ENCODE results near the gene SLC39A11. TPM values are rescaled to one million over a fixed set of nuclear protein-coding genes. Genes with fewer than 3 reads are reported as not detected.

The SLC39A11 gene
- total RNA-seq, 1 experiment from 2014 or later = 18.6 TPM

DNA sequence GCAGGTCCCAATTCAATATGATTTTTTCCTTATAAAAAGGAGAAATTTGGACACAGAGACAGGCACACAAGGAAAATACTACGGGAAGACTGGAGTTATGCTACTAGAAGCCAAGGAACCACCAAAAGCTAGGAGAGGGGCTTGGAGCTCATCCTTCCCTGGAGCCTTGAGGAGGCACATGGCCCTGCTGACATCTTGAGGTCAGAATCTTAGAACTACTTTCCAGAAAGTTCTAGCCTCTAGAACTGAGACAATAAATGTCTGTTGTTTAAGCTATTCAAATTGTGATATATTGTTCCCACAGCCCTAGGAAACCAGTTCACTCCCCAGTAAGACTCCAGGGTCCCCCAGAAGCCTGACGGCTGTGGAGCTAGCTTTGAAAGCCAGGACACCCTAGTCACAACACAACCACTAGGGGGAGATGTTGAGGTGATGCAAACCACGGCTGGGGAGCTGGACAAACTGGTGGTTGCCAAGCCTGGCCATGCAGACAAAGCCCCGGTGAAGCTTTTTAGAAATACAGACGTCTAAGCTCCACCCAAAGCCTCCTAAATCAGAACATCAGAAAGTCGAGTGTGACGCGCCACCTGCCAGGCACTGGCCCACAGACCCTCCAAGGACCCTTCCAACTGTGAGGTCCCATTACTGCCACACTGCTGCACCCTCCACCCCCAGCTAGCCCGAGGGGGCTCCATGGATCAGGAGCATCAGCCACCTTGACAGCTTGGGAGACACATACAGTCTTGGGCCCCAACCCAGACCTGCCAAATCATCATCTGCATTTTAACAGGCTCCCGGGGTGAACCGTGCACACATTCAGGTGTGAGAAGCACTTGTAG, 106.4 kb downstream of the SLC39A11 start:
- Histone ChIP-seq H3K9me3 (ENCODE audit: low read depth, low read length, poor library complexity, severe bottlenecking) (no peaks in the 10 kb centered on the region), H3K36me3 (ENCODE audit: insufficient read depth, low read length, poor library complexity, severe bottlenecking) (no peaks in the 10 kb centered on the region), H3K4me1 (ENCODE audit: insufficient read depth, low read length, poor library complexity, severe bottlenecking) (no peaks in the 10 kb centered on the region), H3K27me3 (replicated peaks; ENCODE audit: insufficient read depth, low read depth, low read length, poor library complexity) (no peaks in the 10 kb centered on the region), H3K27ac (ENCODE audit: low read depth, low read length, poor library complexity, severe bottlenecking) (no peak overlapping the region), H3K4me3 (ENCODE audit: low read depth, low read length, poor library complexity, severe bottlenecking) (no peak overlapping the region)
- POLR2A ChIA-PET (ENCODE audit: low non-redundant PET) = no interaction called here
- CTCF ChIA-PET = interaction anchor here (0.5 to 1.4 kb wide), 8 partner anchors 8 to 258 kb away, joined by 4 to 21 read pairs (median 5); no protein-coding TSS in a partner anchor
- no TSS peak for BruUV-seq (replicated peaks)
- intact Hi-C loops (cut with micrococcal nuclease; ENCODE audit: unreplicated experiment) = loop anchor here (1.0 to 5.0 kb wide), 2 partner anchors 170 to 259 kb away; no protein-coding TSS in a partner anchor
- peak; percentile 93 for TF ChIP-seq CTCF (conservative IDR thresholded peaks at IDR 0.05; ENCODE audit: low read depth, low read length)
- no peak for TF ChIP-seq EZH2 (IDR thresholded peaks at IDR 0.05; ENCODE audit: borderline replicate concordance, low read depth, low read length, poor library complexity, severe bottlenecking)
- peak; percentile 85 for DNase-seq (ENCODE audit: low spot score)

DNA sequence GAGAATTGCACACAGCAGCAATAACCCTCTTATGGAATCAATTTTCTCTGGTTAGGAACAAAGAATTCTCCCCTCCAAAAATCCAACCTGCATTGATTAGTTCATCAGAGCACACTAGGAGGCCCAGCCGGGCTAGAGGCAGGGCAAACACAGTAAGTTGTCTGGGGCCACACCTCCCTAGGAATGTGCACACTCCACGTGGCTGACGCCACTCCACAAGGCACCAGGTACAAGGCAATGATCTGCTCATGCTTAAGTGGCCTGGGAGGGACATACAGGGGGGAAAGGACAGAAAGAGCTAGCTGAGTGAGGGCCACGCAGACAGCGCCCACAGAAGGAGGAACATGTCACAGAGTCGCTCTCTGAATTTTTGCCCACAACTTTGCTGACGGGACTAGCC, 107.6 kb downstream of the SLC39A11 start:
- POLR2A ChIA-PET (ENCODE audit: low non-redundant PET) = no interaction called here
- intact Hi-C loops (cut with micrococcal nuclease; ENCODE audit: unreplicated experiment) = loop anchor here (5.0 kb wide), 1 partner anchor 258 kb away; no protein-coding TSS in a partner anchor
- Histone ChIP-seq H3K27me3 (replicated peaks; ENCODE audit: insufficient read depth, low read depth, low read length, poor library complexity) (no peaks in the 10 kb centered on the region), H3K9me3 (ENCODE audit: low read depth, low read length, poor library complexity, severe bottlenecking) (no peaks in the 10 kb centered on the region), H3K36me3 (ENCODE audit: insufficient read depth, low read length, poor library complexity, severe bottlenecking) (no peaks in the 10 kb centered on the region), H3K27ac (ENCODE audit: low read depth, low read length, poor library complexity, severe bottlenecking) (no peak overlapping the region), H3K4me3 (ENCODE audit: low read depth, low read length, poor library complexity, severe bottlenecking) (no peak overlapping the region), H3K4me1 (ENCODE audit: insufficient read depth, low read length, poor library complexity, severe bottlenecking) (no peaks in the 10 kb centered on the region)
- BruUV-seq (replicated peaks) = no TSS peak
- CTCF ChIA-PET = no interaction called here
- DNase-seq (ENCODE audit: low spot score) = no peak
- TF ChIP-seq EZH2 (IDR thresholded peaks at IDR 0.05; ENCODE audit: borderline replicate concordance, low read depth, low read length, poor library complexity, severe bottlenecking) = no peak
- TF ChIP-seq CTCF (conservative IDR thresholded peaks at IDR 0.05; ENCODE audit: low read depth, low read length) = no peak

DNA sequence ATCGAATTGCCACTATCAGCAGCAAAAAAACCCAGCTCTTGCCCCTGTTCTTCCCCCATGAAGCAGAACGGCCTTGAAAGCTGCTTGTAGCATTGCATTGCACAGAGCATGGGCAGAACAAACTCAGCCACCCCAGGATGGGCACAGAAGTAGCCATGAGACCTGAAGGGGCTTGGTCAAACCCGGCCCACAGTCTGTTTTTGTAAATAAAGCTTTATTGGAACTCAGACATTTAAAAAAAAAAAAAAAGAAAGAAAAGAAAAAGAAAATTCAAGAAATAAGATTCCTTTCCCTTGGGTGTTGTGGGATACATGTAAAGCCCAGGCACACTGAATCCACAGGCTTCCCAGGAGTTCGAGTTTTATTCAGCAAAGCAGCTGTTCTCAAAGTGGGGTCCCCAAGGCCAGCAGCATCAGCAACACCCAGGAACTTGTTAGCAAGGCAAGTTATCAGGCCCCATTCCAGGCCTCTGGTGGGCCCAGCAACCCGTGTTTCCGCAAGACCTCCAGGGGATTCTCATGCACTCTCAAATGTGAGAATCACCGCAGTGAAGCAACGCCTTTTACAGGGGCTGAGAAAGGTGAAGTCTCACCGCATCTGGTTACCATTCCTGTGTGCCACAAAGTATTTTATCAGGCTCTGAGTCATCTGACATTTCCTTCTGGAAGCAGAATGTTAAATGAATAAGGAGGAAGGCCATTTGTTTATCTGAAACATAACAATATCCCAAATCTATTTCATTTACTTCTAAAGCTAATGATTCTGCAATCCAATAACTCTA, 108.2 kb downstream of the SLC39A11 start:
- intact Hi-C loops (cut with micrococcal nuclease; ENCODE audit: unreplicated experiment) = no loop called here
- ChIA-PET CTCF (interaction anchor here (0.6 to 1.1 kb wide), 3 partner anchors 170 to 208 kb away, joined by 3 to 6 read pairs (median 3); no protein-coding TSS in a partner anchor), POLR2A (ENCODE audit: low non-redundant PET) (no interaction called here)
- BruUV-seq (replicated peaks) = no TSS peak
- Histone ChIP-seq H3K4me1 (ENCODE audit: insufficient read depth, low read length, poor library complexity, severe bottlenecking) (no peaks in the 10 kb centered on the region), H3K9me3 (ENCODE audit: low read depth, low read length, poor library complexity, severe bottlenecking) (no peaks in the 10 kb centered on the region), H3K27ac (ENCODE audit: low read depth, low read length, poor library complexity, severe bottlenecking) (no peak overlapping the region), H3K4me3 (ENCODE audit: low read depth, low read length, poor library complexity, severe bottlenecking) (no peak overlapping the region), H3K27me3 (replicated peaks; ENCODE audit: insufficient read depth, low read depth, low read length, poor library complexity) (no peaks in the 10 kb centered on the region), H3K36me3 (ENCODE audit: insufficient read depth, low read length, poor library complexity, severe bottlenecking) (no peaks in the 10 kb centered on the region)
- DNase-seq (ENCODE audit: low spot score) = no peak
- TF ChIP-seq CTCF (conservative IDR thresholded peaks at IDR 0.05; ENCODE audit: low read depth, low read length) (no peak), EZH2 (IDR thresholded peaks at IDR 0.05; ENCODE audit: borderline replicate concordance, low read depth, low read length, poor library complexity, severe bottlenecking) (no peak)
